Measurements from ENCODE around the gene WDR33. TPM values are rescaled to one million over a fixed set of nuclear protein-coding genes. Genes with fewer than 3 reads are reported as not detected.

WDR33 gene
- total RNA-seq, 2 donors from 2014 or later, result 25.4 to 41.9 TPM

- intact Hi-C loops (cut with DNase I), result no loop called here
- no peak for TF ChIP-seq POLR2AphosphoS5 (IDR thresholded peaks at IDR 0.05)
- TF ChIP-seq POLR2A (IDR thresholded peaks at IDR 0.05), result no peak
- TF ChIP-seq CTCF (IDR thresholded peaks at IDR 0.05), result no peak
- peaks cover 0 to 12% of the 10 kb centered on the region in 2 donors for H3K36me3 ChIP-seq
- no peaks in the 10 kb centered on the region for H3K9me3 ChIP-seq
- DNase-seq (ENCODE audit: low spot score), result no peak
- H3K27me3 ChIP-seq (replicated peaks; ENCODE audit: insufficient read depth), result no peaks in the 10 kb centered on the region
- WGBS, result 94% methylated on average over 4 of the region's 4 CpGs
- H3K4me3 ChIP-seq, result no peak overlapping the region
- no peak overlapping the region for H3K27ac ChIP-seq
- H3K4me1 ChIP-seq (replicated peaks), result no peaks in the 10 kb centered on the region
Measured at GRCh38 chr2:127718271-127718670, 92.7 kb downstream of the WDR33 start.

- no peak for DNase-seq (ENCODE audit: low spot score)
- intact Hi-C loops (cut with DNase I), result no loop called here
- Histone ChIP-seq H3K27ac (no peak overlapping the region), H3K4me1 (replicated peaks) (no peaks in the 10 kb centered on the region), H3K27me3 (replicated peaks; ENCODE audit: insufficient read depth) (no peaks in the 10 kb centered on the region), H3K4me3 (no peak overlapping the region), H3K9me3 (no peaks in the 10 kb centered on the region), H3K36me3 (peaks cover 0 to 12% of the 10 kb centered on the region in 2 donors)
- TF ChIP-seq POLR2AphosphoS5 (IDR thresholded peaks at IDR 0.05) (no peak), CTCF (IDR thresholded peaks at IDR 0.05) (no peak), POLR2A (IDR thresholded peaks at IDR 0.05) (no peak)
- 89% methylated on average over 14 of the region's 14 CpGs for WGBS
Measured at GRCh38 chr2:127715778-127716449, 95.1 kb downstream of the WDR33 start.

- H3K36me3 ChIP-seq, result peaks cover 4 to 5% of the 10 kb centered on the region in 2 donors
- TF ChIP-seq CTCF (IDR thresholded peaks at IDR 0.05) (no peak), POLR2AphosphoS5 (IDR thresholded peaks at IDR 0.05) (no peak), POLR2A (IDR thresholded peaks at IDR 0.05) (no peak)
- intact Hi-C loops (cut with DNase I), result no loop called here
Measured at GRCh38 chr2:127713562-127713961, 97.4 kb downstream of the WDR33 start.

GRCh38 chr2:127712999-127713398, 98.0 kb downstream of the WDR33 start:
- no peaks in the 10 kb centered on the region for H3K4me1 ChIP-seq (replicated peaks)
- H3K36me3 ChIP-seq, result peaks cover 4 to 8% of the 10 kb centered on the region in 2 donors
- H3K27me3 ChIP-seq (replicated peaks; ENCODE audit: insufficient read depth), result no peaks in the 10 kb centered on the region
- no peak for DNase-seq (ENCODE audit: low spot score)
- no peak overlapping the region for H3K27ac ChIP-seq
- no peaks in the 10 kb centered on the region for H3K9me3 ChIP-seq
- intact Hi-C loops (cut with DNase I), result no loop called here
- no peak overlapping the region for H3K4me3 ChIP-seq
- WGBS, result 85% methylated on average over 2 of the region's 2 CpGs
- TF ChIP-seq POLR2AphosphoS5 (IDR thresholded peaks at IDR 0.05), result no peak
- no peak for TF ChIP-seq POLR2A (IDR thresholded peaks at IDR 0.05)
- no peak for TF ChIP-seq CTCF (IDR thresholded peaks at IDR 0.05)

More at GRCh38 chr2:127713562-127713961, 97.4 kb downstream of the WDR33 start:
- Histone ChIP-seq H3K4me3 (no peak overlapping the region), H3K27me3 (replicated peaks; ENCODE audit: insufficient read depth) (no peaks in the 10 kb centered on the region), H3K4me1 (replicated peaks) (no peaks in the 10 kb centered on the region), H3K27ac (no peak overlapping the region), H3K9me3 (no peaks in the 10 kb centered on the region)
- no peak for DNase-seq (ENCODE audit: low spot score)
- WGBS, result 94% methylated on average over 25 of the region's 25 CpGs

- no peak for DNase-seq (ENCODE audit: low spot score)
- TF ChIP-seq POLR2AphosphoS5 (IDR thresholded peaks at IDR 0.05) (no peak), CTCF (IDR thresholded peaks at IDR 0.05) (no peak), POLR2A (IDR thresholded peaks at IDR 0.05) (no peak)
- no peaks in the 10 kb centered on the region for H3K4me1 ChIP-seq (replicated peaks)
- no peaks in the 10 kb centered on the region for H3K9me3 ChIP-seq
- H3K4me3 ChIP-seq, result no peak overlapping the region
- intact Hi-C loops (cut with DNase I), result loop anchor here (5.0 kb wide), 1 partner anchor 117 kb away; no protein-coding TSS in a partner anchor
- H3K36me3 ChIP-seq, result peaks cover 4 to 8% of the 10 kb centered on the region in 2 donors
- no peaks in the 10 kb centered on the region for H3K27me3 ChIP-seq (replicated peaks; ENCODE audit: insufficient read depth)
- no peak overlapping the region for H3K27ac ChIP-seq
- 92% methylated on average over 13 of the region's 13 CpGs for WGBS
Measured at GRCh38 chr2:127709336-127709735, 101.6 kb downstream of the WDR33 start.
